Adrenal gland (tissue), 5 donors: ENCODE data around the gene OR10C1.

Experiments used
- POLR2A ChIP-seq, 2 donors: fragments of 450-650 bp; IDR thresholded peaks; one replicate each; pipeline ENCODE4 v1.6.1; 2017; ENCODE audit warnings: antibody characterized with exemption in 2 of 2, mild to moderate bottlenecking in 2 of 2, moderate library complexity in 1 of 2
- TF ChIP-seq, protein P1 (sequence below), 6 experiments: fragments of 450-650 bp in 4 of 6; fragments of 200-600 bp in 2 of 6; sonication (generic) in 1 of 6; IDR thresholded peaks; 1 replicate in 5 of 6; 2 replicates in 1 of 6; pipeline versions ENCODE4 v1.5.1 to v1.8.0; 2016 to 2021; ENCODE audit warnings: antibody characterized with exemption in 6 of 6, mild to moderate bottlenecking in 2 of 6, moderate library complexity in 1 of 6
- donor health status: DM: no; HTN: no; CAD: no.

DNA sequence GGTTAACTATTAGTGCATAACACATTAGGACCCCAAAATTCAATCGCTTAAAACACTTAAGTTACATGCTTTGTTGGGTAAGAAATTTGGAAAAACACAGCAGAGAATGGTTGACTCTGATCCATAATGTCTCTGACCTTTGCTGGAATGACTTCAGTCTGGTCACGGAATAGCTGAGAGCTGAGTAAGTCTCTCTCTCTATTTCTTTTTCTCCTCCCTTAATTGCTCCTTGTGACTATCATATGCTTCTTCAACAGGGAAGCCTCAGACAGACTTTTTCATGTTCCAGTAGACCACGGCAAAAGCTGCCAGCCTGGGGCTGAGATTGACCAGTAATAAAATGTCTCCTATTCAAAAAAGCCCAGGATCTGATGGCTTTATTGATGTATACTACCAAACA lies 19.6 kb upstream of the OR10C1 start:
- TF ChIP-seq POLR2A (IDR thresholded peaks at IDR 0.05), result no peak
- TF ChIP-seq, protein P1, sequence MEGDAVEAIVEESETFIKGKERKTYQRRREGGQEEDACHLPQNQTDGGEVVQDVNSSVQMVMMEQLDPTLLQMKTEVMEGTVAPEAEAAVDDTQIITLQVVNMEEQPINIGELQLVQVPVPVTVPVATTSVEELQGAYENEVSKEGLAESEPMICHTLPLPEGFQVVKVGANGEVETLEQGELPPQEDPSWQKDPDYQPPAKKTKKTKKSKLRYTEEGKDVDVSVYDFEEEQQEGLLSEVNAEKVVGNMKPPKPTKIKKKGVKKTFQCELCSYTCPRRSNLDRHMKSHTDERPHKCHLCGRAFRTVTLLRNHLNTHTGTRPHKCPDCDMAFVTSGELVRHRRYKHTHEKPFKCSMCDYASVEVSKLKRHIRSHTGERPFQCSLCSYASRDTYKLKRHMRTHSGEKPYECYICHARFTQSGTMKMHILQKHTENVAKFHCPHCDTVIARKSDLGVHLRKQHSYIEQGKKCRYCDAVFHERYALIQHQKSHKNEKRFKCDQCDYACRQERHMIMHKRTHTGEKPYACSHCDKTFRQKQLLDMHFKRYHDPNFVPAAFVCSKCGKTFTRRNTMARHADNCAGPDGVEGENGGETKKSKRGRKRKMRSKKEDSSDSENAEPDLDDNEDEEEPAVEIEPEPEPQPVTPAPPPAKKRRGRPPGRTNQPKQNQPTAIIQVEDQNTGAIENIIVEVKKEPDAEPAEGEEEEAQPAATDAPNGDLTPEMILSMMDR (IDR thresholded peaks at IDR 0.05), result no peak
